CD4-positive, alpha-beta T cell treated with Interleukin-12 subunit alpha and Interleukin-12 subunit beta, for 1 hour (primary cell): ENCODE measurements around the gene LBHD1.
"Not testable (repeated sequence)": the region's sequence is repeated elsewhere in the genome, so short reads cannot be mapped to it uniquely, and the experiment has no call there.

ENCODE experiments used
- DNase-seq: peaks from one replicate; pipeline ENCODE4 v3.0.0-alpha.2; 2020

LBHD1 gene

GRCh38 chr11:62656796-62657429 lies 15.2 kb downstream of the LBHD1 start:
- no peak for DNase-seq

GRCh38 chr11:62654297-62654696 lies 17.8 kb downstream of the LBHD1 start:
- no peak for DNase-seq

GRCh38 chr11:62652161-62653006 lies 19.7 kb downstream of the LBHD1 start:
- DNase-seq = peak; percentile 73

GRCh38 chr11:62650283-62650682 lies 21.8 kb downstream of the LBHD1 start:
- DNase-seq = not testable (repeated sequence)

- DNase-seq = no peak
Measured at GRCh38 chr11:62649486-62649885, 22.6 kb downstream of the LBHD1 start.

GRCh38 chr11:62648967-62649364 lies 23.1 kb downstream of the LBHD1 start:
- DNase-seq = no peak

GRCh38 chr11:62648185-62648966 lies 23.7 kb downstream of the LBHD1 start:
- no peak for DNase-seq

GRCh38 chr11:62647609-62648005 lies 24.5 kb downstream of the LBHD1 start:
- DNase-seq = no peak

- no peak for DNase-seq
Measured at GRCh38 chr11:62646825-62647608, 25.1 kb downstream of the LBHD1 start.

- DNase-seq = peak; percentile 99
Measured at GRCh38 chr11:62645946-62646824, 25.9 kb downstream of the LBHD1 start, which contains the start of gene GANAB. GANAB (minus strand) TSS chr11:62646613; CDS start chr11:62646599, 14 bp downstream.

- no peak for DNase-seq
Measured at GRCh38 chr11:62645671-62645945, 26.5 kb downstream of the LBHD1 start.

GRCh38 chr11:62644220-62644619 lies 27.8 kb downstream of the LBHD1 start:
- DNase-seq = no peak

GRCh38 chr11:62632492-62632891 lies 39.6 kb downstream of the LBHD1 start:
- DNase-seq = no peak

GRCh38 chr11:62627713-62628112 lies 44.4 kb downstream of the LBHD1 start:
- DNase-seq = peak; percentile 23

GRCh38 chr11:62622476-62623089 lies 49.5 kb downstream of the LBHD1 start:
- peak; percentile 17 for DNase-seq

GRCh38 chr11:62621567-62622470 lies 50.2 kb downstream of the LBHD1 start, which contains the start of gene B3GAT3:
B3GAT3 (minus strand) TSS chr11:62621986; CDS start chr11:62621947, 39 bp downstream.
- peak; percentile 99 for DNase-seq

GRCh38 chr11:62621027-62621566 lies 51.0 kb downstream of the LBHD1 start:
- DNase-seq = no peak

GRCh38 chr11:62616957-62617356 lies 55.1 kb downstream of the LBHD1 start:
- DNase-seq = not testable (repeated sequence)

- DNase-seq = no peak
Measured at GRCh38 chr11:62615521-62615920, 56.5 kb downstream of the LBHD1 start.

- DNase-seq = no peak
Measured at GRCh38 chr11:62614275-62614674, 57.8 kb downstream of the LBHD1 start.
